BE2C (cell line): ENCODE measurements around the gene TNFRSF14.

Source experiments
- DNase-seq: peaks from one replicate; pipeline ENCODE4 v3.0.0-alpha.2; 2020
- H3K27me3 ChIP-seq: fragments of 250-450 bp; sonication (Bioruptor Pico); 2 replicates; pipeline ENCODE4 v1.5.1; 2020; ENCODE audit warnings: mild to moderate bottlenecking
- H3K36me3 ChIP-seq: fragments of 250-450 bp; sonication (Bioruptor Pico); 2 replicates; pipeline ENCODE4 v1.5.1; 2020; ENCODE audit warnings: mild to moderate bottlenecking
- H3K4me1 ChIP-seq: fragments of 250-450 bp; sonication (Bioruptor Pico); 2 replicates; pipeline ENCODE4 v1.5.1; 2020
- H3K4me3 ChIP-seq: 2 replicates; pipeline ENCODE4 v1.5.1; 2011; ENCODE audit warnings: low read depth, low read length
- H3K9me3 ChIP-seq: fragments of 250-450 bp; sonication (Bioruptor Pico); 2 replicates; pipeline ENCODE4 v1.5.1; 2020
- TF ChIP-seq, protein P1 (sequence below): IDR thresholded peaks from 2 replicates; pipeline ENCODE4 v1.5.1; 2012; ENCODE audit warnings: mild to moderate bottlenecking, low read depth, low read length

The TNFRSF14 gene

DNA sequence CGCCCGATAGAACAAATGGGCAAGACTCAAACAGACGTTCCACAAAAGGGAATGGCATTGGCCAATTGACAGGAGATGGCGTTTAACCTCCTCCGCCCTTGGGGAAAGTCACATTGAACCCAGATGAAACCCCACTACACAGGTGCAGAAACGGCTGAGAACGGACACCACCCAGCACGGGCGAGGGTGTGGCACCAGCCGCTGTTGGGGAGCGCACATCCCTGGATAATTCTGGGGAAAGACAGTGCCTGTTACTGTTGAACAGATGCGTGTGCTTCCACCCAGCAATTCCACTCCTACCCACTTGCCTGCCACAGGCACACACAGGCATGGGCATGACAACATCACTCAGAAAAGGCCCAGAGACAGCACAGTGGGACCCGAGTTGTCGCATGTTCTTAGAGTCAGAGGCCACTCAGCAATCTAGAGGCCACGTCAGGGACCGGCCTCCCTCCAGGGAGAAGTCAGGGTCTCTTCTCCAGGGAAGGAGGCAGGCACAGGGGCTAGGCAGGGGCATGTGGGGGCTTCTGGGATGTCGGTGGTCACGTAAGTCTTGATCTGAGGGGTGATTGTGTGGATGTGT, 45.6 kb downstream of the TNFRSF14 start:
- Histone ChIP-seq H3K36me3 (no peaks in the 10 kb centered on the region), H3K4me3 (no peak overlapping the region), H3K27me3 (no peaks in the 10 kb centered on the region)

DNA sequence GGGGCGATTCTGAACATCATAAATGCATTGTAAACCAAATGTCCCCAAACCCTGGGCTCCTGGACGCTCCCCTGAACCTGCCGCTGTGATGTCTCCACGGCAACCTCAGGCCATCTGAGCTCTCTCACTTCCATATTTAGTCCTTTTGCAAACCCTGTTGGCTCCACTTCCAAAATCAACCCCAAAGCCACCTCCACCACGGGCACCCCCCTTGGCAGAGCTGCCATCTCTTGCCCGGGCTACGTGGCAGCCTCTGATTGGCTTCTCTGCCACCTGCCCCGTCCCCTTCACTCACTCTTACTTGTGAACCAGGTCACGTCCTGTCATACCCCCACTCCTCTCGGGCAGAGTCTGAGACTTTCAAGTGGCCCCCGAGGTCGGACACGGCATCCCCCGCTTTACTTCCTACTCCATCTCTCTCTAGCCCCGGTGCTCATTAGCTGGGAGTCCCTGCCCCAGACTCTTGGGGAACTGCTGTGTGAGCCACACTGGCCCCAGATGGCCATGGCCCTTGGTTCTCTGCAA, 46.2 kb downstream of the TNFRSF14 start:
- Histone ChIP-seq H3K9me3 (no peaks in the 10 kb centered on the region), H3K27me3 (no peaks in the 10 kb centered on the region), H3K4me1 (no peaks in the 10 kb centered on the region), H3K4me3 (no peak overlapping the region), H3K36me3 (no peaks in the 10 kb centered on the region)
- DNase-seq, result no peak
- TF ChIP-seq, protein P1, sequence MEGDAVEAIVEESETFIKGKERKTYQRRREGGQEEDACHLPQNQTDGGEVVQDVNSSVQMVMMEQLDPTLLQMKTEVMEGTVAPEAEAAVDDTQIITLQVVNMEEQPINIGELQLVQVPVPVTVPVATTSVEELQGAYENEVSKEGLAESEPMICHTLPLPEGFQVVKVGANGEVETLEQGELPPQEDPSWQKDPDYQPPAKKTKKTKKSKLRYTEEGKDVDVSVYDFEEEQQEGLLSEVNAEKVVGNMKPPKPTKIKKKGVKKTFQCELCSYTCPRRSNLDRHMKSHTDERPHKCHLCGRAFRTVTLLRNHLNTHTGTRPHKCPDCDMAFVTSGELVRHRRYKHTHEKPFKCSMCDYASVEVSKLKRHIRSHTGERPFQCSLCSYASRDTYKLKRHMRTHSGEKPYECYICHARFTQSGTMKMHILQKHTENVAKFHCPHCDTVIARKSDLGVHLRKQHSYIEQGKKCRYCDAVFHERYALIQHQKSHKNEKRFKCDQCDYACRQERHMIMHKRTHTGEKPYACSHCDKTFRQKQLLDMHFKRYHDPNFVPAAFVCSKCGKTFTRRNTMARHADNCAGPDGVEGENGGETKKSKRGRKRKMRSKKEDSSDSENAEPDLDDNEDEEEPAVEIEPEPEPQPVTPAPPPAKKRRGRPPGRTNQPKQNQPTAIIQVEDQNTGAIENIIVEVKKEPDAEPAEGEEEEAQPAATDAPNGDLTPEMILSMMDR, result no peak

More for the DNA sequence above, 45.6 kb downstream of the TNFRSF14 start:
- DNase-seq, result no peak
- TF ChIP-seq, protein P1, result no peak
- no peaks in the 10 kb centered on the region for H3K4me1 ChIP-seq
- no peaks in the 10 kb centered on the region for H3K9me3 ChIP-seq

DNA sequence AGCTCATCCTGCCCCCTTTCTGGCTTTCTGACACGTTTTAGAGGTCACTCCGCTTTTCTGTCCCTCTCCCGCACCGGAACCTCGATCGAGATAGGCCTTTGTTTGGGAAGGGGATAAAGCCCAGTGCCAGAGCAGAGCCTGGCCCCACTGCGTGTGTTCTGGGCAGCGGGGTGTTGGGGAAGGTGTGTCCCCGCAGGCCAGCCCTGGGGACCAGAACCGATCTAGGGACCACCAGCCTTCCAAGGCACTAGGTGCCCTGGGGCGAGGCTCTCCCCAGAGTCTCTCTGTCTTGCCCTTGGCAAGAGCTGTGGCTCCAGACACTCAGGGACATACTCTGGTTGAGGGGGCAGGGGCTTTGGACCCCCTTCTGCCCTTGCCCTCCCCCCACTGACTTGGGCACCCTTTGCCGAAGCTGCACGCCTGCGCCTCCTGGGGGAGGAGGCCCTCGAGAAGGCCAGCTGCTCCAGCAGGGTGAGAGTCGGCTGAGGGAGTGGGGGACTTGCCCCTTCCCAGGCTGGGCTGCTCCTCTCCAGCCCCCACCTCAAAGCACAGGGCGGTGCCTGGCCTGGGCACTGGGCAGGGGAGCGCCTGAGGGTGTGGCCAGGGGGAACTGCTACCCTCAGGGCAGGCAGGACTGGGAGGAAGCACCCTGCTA, 46.8 kb downstream of the TNFRSF14 start:
- H3K4me3 ChIP-seq, result no peak overlapping the region
- H3K9me3 ChIP-seq, result no peaks in the 10 kb centered on the region
- no peak for DNase-seq
- TF ChIP-seq, protein P1, result no peak
- H3K27me3 ChIP-seq, result no peaks in the 10 kb centered on the region
- H3K36me3 ChIP-seq, result no peaks in the 10 kb centered on the region
- H3K4me1 ChIP-seq, result no peaks in the 10 kb centered on the region

DNA sequence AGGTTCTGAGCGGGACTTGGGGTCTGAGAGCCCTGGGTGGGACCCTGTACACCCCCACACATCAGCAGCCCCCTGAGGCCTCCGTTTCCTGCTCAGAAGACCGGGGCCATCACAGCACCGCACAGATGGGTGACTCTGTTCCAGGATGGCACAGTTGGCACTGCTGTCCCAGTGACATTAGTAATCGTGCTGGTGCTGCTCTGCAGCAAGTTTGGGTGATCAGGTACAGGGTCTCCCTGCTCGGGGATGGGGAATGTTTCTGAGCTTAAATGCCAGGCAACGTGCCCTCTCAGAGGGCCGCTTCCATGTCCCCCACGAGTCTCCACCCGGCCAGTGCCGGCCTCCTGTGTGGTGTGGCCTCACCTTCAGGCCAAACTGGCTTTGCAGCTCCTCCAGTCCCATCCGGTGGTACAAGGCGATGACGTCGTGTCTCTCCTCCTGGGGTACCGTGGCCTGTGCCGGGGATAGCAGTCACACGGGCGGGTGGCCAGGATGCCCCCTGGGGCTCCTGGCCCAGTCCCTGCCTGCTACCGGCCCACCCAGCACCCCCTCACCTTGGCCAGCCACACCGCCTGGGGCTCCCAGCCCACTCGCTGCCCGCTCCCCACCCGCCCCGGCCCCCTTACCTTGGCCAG, 47.5 kb downstream of the TNFRSF14 start:
- TF ChIP-seq, protein P1, result no peak
- H3K36me3 ChIP-seq, result no peaks in the 10 kb centered on the region
- no peak overlapping the region for H3K4me3 ChIP-seq
- no peaks in the 10 kb centered on the region for H3K4me1 ChIP-seq
- no peak for DNase-seq
- H3K27me3 ChIP-seq, result no peaks in the 10 kb centered on the region
- H3K9me3 ChIP-seq, result no peaks in the 10 kb centered on the region

DNA sequence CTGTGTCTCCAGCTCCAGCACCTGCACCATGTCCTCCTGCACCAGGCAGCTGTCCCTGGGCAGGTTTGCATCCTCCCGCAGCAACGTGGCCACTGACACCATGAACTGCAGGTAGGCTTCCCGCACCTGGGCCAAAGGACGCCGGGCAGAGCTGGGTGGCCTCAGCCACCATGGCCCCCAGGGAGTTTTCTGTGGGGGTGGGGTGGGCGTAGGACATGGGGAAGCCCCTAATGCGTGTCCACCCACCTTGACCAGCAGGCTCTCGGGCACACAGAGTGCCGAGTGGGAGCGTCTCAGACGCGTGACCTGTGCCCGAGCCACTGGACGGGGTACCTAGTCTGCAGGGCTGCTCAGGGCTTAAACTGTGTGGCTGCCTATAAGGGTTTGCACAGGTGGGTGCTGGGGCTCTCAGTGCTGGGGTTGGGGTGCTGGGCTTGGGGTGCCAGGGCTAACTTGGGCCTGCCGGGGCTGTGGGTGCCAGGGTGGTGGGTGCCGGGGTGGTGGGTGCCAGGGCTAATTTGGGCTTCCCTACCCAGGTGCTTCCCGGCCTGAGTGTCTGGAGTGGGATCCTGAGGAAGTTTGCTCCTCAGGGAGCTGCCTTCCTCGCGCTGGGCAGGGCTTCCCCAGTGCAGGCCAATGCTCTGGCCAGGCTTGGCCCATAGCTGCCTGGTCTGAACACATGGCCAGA, 48.1 kb downstream of the TNFRSF14 start:
- Histone ChIP-seq H3K9me3 (no peaks in the 10 kb centered on the region), H3K4me3 (no peak overlapping the region), H3K27me3 (no peaks in the 10 kb centered on the region), H3K36me3 (no peaks in the 10 kb centered on the region), H3K4me1 (no peaks in the 10 kb centered on the region)
- TF ChIP-seq, protein P1, result no peak
- no peak for DNase-seq
